NCI-H2081 treated with DMSO at 0.1 percent for 48 hours (cell line): ENCODE data around the gene MS4A15.
"Not testable (repeated sequence)": the region's sequence is repeated elsewhere in the genome, so short reads cannot be mapped to it uniquely, and the experiment has no call there.

ENCODE experiments used
- DNase-seq: peaks from one replicate; lab custom pipeline; 2025; lab: John Stamatoyannopoulos, UW

Gene MS4A15

DNA sequence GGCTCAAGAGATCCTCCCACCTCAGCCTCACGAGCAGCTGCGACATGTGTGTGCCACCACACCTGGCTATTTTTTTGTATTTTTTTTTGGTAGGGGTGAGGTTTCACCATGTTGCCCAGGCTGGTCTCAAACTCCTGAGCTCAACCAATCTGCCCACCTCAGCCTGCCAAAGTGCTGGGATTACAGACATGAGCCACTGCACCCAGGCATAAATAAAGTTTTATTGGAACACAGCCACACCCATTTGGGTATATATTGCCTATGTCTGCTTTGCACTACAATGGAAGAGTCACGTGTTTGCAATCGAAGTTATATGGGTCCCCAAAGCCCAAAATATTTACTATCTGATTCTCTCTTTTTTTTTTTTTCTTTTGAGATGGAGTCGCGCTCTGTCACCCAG is 1.8 kb upstream of the MS4A15 start:
- no peak for DNase-seq

DNA sequence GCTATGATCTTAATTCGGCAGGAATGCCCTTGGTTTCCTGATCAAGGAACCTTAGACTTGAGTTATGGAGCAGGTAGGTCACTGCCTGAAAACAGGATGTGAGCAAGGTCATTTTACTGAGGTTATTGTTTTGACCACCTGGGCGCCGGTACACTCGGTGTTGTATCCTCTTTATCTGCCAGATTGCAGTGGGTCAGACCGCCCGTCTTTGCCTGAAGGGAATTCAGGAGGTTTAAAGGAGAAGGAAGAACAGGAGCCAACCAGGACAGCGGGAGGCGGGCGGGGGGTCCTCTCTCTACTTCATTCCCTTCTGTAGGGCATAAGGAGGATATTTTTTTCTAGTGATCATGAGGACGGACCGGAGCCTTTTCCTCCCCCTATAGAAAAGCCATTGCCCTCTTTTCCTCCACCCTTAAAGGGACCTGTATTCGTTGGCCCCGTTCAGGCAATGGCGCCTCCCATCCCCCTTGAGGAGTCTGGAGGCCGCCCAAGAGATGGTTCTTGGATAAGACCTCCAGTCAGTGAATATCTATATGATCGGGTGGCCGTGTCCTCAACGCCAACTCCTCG is 649 bp downstream of the MS4A15 start:
- DNase-seq = no peak

DNA sequence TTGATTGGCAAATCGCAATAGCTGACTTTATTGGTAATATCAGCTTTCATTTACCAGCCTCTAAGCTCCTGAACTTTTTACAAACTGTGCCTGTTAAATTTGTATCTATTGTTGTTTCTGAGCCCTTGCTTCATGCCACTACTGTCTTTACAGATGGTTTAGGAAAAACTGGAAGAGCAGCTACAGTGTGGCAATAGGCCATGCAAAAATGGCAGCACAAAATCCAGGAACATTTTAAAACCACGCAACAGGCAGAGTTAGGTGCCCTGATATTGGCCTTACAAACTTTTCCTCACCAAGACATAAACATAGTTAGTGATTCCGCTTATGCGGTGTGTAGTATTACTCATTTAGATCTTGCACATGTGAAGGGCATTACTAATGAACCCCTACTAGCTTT is 2.0 kb downstream of the MS4A15 start:
- not testable (repeated sequence) for DNase-seq

DNA sequence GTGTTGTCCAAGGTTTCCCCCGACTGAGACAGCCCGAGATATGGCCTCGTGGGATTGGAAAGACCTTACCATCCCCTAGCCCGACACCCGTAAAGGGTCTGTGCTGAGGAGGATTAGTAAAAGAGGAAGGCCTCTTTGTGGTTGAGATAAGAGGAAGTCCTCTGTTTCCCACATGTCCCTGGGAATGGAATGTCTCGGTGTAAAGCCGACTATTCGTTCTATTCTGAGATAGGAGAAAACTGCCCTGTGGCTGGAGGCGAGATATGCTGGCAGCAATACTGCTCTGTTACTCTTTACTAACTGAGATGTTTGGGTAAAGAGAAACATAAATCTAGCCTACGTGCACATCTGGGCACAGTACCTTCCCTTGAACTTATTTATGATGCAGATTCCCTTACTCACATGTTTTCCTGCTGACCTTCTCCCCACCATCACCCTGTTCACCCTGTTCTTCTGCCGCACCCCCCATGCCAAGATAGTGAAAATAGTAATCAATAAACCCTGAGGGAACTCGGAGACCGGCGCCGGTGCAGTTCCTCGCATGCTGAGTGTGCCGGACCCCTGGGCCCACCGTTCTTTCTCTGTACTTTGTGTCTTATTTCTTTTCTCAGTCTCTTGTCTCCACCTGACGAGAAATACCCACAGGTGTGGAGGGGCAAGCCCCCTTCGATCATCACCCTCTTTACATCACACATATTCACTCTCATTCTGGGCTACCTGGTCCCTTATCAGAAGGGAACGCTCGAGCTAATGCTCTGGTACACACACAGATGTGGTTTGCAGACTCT is 3.0 kb downstream of the MS4A15 start:
- DNase-seq = not testable (repeated sequence)

DNA sequence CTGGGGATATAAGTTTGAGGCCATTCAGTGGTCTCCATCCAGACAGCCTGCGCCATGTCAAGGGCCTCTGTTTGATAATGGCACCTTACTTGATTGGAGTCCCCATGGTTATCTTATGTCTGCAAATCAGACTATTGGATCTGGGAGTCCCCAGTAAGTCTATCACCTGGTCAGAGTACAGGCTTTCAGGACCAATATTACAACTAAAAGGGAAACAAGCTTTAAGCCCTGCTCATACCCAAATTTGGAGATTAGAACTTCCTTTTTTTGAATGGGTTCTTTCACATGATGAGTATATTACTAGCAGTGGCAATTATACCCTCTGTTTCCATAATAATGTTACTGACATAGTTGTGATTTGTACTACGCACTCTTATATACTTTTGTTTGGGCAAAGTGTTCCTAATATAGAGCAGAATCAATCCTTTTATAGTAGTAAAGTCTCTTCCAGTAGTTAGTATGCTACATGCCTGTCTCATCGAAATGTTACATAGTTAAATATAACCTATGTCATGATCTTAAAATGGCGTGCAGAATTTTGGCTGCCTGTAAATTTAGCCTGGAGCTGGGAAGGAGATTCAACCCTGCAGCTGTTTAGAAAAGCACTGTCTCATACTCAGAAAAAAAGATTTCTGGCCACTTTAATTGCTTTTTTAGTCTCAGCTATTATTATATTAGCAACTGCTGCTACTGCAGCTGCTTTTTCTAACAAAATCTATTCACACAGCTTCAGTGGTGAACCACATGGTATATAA is 4.9 kb downstream of the MS4A15 start:
- DNase-seq = peak; percentile 28

DNA sequence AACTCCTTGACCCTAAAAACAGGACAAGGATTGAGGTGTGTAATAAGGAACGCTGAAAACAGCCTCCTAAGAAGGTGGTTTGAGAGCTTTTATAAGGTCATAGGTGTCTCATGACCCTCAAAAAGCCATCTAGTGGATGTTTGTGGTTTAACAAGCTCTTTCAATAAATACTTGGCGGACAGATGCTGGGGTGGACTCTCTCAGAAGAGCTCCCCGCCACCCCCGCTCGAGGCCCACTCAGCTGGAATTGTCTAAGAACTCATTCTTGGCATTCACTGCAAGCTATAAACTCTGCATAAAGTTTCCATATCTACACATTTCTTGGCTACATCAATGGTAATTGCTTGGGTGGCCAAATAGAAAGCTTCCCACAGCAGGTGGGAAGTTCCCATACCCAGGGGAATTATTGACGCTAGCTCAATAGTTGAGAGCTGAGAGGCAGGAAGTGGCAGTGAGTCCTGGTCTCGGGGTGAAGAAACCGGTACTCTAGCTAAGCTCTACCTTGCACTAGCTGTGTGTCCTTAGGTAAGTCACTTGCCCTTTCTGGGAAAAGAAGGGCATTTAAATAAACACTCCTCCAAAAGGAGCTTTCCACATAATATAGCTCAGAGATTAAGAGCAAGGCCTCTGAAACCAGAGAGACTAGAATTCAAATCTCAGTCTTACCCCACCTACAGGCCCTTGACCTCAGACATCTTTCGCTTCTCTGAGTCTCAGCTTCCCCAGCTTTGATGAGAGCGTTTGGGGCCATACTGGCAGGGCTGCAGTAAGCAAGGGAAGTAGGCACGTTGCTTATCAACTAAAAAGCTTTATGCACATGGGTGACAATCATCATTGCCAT is 6.4 kb downstream of the MS4A15 start:
- DNase-seq = peak; percentile 50

DNA sequence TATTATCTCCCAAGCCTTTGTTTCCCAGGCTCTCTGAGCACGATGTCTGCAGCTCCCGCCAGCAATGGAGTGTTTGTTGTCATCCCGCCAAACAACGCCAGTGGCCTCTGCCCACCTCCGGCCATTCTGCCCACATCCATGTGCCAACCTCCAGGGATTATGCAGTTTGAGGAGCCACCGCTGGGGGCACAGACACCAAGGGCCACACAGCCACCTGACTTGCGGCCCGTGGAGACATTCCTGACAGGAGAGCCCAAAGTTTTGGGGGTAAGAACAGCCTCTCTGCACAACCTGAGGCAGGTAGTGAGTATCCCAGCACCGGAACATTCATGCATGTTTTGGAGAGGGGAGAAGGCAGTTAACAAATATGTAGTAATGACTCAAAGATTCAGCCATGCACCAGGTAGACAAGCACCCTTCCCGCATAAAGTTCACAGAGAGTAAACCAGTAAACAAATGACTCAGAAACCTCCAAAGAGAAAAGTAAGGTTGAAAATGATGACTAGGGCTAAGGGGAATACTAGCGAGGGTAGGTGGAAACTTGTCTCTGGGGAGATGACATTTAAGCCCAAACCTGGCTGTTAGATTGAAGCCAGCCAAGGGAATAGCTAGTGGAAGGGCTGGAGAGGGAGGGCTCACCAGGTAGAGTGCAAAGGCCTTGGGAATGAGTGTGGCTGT is 7.2 kb downstream of the MS4A15 start:
- no peak for DNase-seq

DNA sequence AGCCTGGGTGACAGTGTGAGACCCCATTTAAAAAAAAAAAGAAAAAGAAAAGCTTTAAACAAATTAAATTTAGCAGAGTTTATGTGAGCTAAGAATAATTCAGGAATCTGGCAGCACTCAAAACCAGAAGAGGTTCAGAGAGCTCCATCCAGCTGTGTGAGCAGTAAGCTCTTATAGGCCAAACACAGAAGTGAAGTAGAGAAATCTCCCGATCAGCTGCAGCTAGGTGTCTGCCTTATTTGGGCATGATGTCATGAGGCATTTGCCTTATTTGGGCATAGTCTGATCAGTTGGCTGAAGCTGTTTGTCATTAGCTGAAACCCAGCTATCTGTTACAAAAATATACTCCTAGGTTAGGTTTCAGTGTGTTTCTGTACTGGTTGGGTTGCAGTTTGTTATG is 8.2 kb downstream of the MS4A15 start:
- no peak for DNase-seq

- DNase-seq = no peak
These were observed 8.7 kb downstream of the MS4A15 start for GRCh38 chr11:60765355-60765754.

- DNase-seq = no peak
These were observed 9.9 kb downstream of the MS4A15 start for GRCh38 chr11:60766547-60766946.

GRCh38 chr11:60767388-60767811 is 10.7 kb downstream of the MS4A15 start:
- DNase-seq = no peak

DNA sequence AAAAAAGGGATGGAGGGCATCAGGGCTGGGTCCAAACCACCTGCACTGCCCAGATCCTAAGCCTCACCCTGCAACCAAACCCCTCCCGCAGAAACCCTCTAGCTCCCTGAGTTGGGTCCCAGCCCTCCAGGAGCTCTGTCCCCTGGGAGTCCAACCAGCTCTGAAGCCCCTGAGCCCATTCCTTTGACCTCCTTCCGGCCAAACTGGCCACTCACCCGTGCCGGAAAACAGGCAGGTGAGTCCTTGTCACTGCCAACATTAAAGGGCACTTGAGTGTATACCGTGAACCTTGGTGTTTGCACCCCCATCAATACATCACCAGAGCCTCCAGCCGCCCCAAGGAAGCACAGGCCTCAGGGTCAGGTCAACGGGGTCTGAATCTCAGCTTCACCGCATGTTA is 11.5 kb downstream of the MS4A15 start:
- no peak for DNase-seq

GRCh38 chr11:60769273-60769672 is 12.6 kb downstream of the MS4A15 start:
- no peak for DNase-seq

GRCh38 chr11:60769811-60770210 is 13.1 kb downstream of the MS4A15 start:
- DNase-seq = no peak

GRCh38 chr11:60771146-60771545 is 14.5 kb downstream of the MS4A15 start:
- DNase-seq = no peak

DNA sequence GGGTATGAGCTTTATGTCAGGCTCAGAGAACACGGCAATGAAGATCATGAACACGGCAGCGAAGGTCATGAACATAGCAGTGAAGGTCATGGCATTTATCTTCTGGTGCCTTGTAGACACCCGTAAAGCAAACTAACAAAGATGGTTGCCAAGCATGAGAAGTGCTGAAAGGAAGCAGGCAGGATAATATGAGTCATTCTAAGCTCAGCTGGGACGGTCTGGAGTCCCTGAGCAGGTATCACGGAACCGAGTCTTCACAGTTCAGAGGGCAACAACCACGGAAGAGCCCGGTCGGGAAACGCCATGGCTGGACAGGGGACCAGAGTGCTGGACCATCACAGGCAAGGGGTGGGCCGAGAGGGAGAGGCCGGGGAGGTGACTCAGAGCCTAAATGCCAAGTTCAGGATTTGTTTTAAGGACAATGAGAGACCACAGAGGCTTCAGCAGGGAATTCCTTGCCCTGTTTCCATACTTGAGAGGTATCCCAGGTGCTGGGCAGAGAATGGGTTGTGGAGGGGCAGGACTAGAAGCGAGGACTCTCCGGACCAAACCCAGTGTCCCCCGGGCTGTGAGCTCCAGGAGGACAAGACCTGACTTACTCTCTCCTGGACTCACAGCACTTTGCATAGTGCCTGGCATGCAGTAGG is 15.3 kb downstream of the MS4A15 start:
- no peak for DNase-seq

DNA sequence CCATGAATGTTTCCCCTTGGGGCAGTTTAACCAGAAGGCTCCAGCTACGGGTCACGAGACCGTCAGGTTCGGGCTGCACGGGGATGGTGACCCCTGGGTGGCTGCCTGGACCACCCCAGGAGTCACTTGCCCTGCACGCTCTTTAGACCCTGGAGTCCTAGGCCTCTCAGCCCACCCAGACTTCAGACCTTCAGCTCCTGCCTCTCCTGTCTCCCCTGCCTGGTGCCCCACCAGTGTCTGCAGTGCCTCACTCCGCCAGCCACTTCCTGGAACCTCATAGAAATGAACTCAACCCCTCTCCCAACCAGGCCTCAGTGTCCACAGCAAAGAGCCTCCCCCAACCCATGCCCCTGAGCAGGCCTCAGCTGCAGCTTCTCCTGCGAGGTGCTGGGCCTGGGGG is 16.0 kb downstream of the MS4A15 start:
- no peak for DNase-seq

GRCh38 chr11:60774726-60775125 is 18.1 kb downstream of the MS4A15 start:
- DNase-seq = no peak

DNA sequence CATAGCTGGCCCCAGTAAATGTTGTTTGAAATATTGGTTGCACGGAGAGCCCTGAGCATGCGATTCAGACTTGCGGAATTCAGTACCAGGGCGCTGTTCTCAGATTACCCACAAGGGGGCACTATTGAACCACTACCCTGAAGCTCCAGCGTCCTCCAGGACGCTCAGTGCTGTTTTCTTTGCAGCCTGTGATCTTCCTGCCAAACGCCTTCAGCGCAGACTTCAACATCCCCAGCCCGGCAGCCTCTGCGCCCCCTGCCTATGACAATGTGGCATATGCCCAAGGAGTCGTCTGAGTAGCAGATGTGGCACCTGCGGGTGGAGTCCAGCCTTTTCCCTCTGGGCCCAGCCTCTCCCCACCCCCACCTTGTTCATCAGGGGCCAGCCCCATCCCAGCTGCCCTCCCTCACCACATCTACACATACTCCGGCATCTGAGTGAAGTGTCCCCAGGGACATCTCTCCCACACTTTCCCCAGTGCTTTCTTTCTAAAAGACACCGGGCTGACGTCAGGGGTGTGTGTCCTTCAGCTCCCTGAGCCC is 18.8 kb downstream of the MS4A15 start:
- peak; percentile 68 for DNase-seq

- no peak for DNase-seq
These were observed 19.5 kb downstream of the MS4A15 start for GRCh38 chr11:60776167-60776566.

DNA sequence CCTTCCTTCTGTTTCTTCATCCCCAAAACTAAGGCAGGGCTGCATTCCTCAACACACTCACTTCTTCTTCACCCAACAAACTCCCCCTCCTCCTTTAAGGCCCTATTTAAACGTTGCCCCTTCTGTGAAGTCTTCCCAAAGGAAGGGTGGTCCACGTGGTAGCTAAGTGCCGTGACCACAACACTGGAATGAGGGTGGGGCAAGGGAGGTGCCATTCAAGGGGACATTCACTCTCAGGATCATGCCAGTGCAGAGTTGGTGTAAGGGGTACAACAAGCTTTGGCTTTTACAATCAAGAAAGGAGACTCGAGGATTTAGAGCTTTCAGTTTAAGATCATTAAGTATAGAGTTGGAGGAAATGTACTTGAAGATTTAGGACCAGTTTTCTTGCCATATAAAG is 20.4 kb downstream of the MS4A15 start:
- DNase-seq = no peak
